Peyer's patch (tissue), 4 donors: ENCODE results near the gene SMIM29.

ENCODE experiments used
- CTCF ChIP-seq, 6 experiments: fragments of 450-650 bp in 4 of 6; fragments of 200-600 bp in 2 of 6; sonication (generic) in 1 of 6; IDR thresholded peaks; one replicate each; pipeline ENCODE4 v1.5.1; 2017 to 2019; ENCODE audit warnings: antibody characterized with exemption in 6 of 6, mild to moderate bottlenecking in 3 of 6, moderate library complexity in 1 of 6
- POLR2A ChIP-seq, 2 donors: fragments of 450-650 bp; IDR thresholded peaks; one replicate each; pipeline ENCODE4 v1.5.1; 2017; ENCODE audit warnings: antibody characterized with exemption in 2 of 2, mild to moderate bottlenecking in 2 of 2, moderate library complexity in 2 of 2

- TF ChIP-seq CTCF (IDR thresholded peaks at IDR 0.05) (no peak), POLR2A (IDR thresholded peaks at IDR 0.05) (no peak)
Observed at GRCh38 chr6:34225551-34225950, 23.3 kb downstream of the SMIM29 start.
